ENCODE results near the gene ZMAT3.

GRCh38 chr3:178975320-178975719 lies 96.3 kb downstream of the ZMAT3 start:
- TF ChIP-seq CTCF (IDR thresholded peaks at IDR 0.05) (no peak), POLR2A (IDR thresholded peaks at IDR 0.05) (no peak)

All from esophagus squamous epithelium (tissue), 4 donors.